GM12891 (cell line): ENCODE measurements around the gene ATXN7L1.

Source experiments
- PAX5 ChIP-seq: IDR thresholded peaks from 2 replicates; pipeline ENCODE4 v1.6.1; 2011; ENCODE audit warnings: low read length, moderate library complexity, mild to moderate bottlenecking; ENCODE audit not compliant: insufficient read depth, severe bottlenecking
- POLR2A ChIP-seq: IDR thresholded peaks from 2 replicates; pipeline ENCODE4 v1.6.1; 2011; ENCODE audit warnings: low read depth, low read length, control low read depth
- POLR2AphosphoS5 ChIP-seq: IDR thresholded peaks from 2 replicates; pipeline ENCODE4 v1.6.1; 2011; ENCODE audit warnings: low read depth, low read length, control low read depth
- POU2F2 ChIP-seq: IDR thresholded peaks from 2 replicates; pipeline ENCODE4 v1.6.1; 2011; ENCODE audit warnings: low read depth, mild to moderate bottlenecking, control low read depth, low read length, moderate library complexity
- SPI1 ChIP-seq: IDR thresholded peaks from 2 replicates; pipeline ENCODE4 v1.6.1; 2011; ENCODE audit warnings: low read depth, low read length, control low read depth
- TAF1 ChIP-seq: IDR thresholded peaks from 2 replicates; pipeline ENCODE4 v1.6.1; 2011; ENCODE audit warnings: low read depth, low read length, control low read depth

GRCh38 chr7:105794741-105795729, 81.4 kb downstream of the ATXN7L1 start:
- TF ChIP-seq POLR2A = no peak
- no peak for TF ChIP-seq POU2F2
- TF ChIP-seq POLR2AphosphoS5 = no peak
- TF ChIP-seq TAF1 = no peak
- TF ChIP-seq PAX5 = no peak
- TF ChIP-seq SPI1 = no peak
